GM21423 (cell line): ENCODE results near the gene YY1.
A peak's percentile ranks its signal among the peaks of the same experiment; 100 is the strongest.
"Not testable (repeated sequence)": the region's sequence is repeated elsewhere in the genome, so short reads cannot be mapped to it uniquely, and the experiment has no call there.

ENCODE experiments used
- ATAC-seq: cut with Tn5 transposase; IDR thresholded peaks from one replicate; pipeline ENCODE4 v1.9.1; 2021; ENCODE audit warnings: mild to moderate bottlenecking, moderate library complexity; ENCODE audit not compliant: unreplicated experiment

The YY1 gene

DNA sequence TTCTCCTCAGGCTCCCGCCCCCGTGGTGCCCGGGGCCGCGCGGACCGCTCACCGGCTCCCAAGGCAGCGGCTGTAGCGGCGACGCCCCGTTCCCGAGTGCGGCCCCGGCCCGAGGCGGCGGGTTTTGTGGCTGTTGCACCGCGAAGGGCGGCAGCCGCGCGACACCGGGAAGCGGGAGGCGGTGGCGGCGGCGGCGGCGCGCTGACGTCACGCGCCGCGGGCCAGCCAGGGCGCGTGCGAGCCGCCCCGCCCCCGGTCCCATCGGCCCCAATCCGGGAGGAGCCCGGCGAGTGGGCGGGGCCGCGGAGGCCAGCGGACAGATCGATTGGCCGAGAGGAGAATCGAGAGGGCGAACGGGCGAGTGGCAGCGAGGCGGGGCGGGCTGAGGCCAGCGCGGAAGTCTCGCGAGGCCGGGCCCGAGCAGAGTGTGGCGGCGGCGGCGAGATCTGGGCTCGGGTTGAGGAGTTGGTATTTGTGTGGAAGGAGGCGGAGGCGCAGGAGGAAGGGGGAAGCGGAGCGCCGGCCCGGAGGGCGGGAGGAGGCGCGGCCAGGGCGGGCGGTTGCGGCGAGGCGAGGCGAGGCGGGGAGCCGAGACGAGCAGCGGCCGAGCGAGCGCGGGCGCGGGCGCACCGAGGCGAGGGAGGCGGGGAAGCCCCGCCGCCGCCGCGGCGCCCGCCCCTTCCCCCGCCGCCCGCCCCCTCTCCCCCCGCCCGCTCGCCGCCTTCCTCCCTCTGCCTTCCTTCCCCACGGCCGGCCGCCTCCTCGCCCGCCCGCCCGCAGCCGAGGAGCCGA lies at the start of gene YY1:
YY1 (plus strand) TSS at position 726 of the 792 bp plus-strand sequence. CDS start 101 bp downstream, outside the sequence.
- peak; percentile 79 for ATAC-seq

- ATAC-seq, result no peak
Measured at GRCh38 chr14:100190126-100190525, 48.8 kb upstream of the YY1 start.

- no peak for ATAC-seq
Measured at GRCh38 chr14:100191584-100192249, 47.2 kb upstream of the YY1 start.

DNA sequence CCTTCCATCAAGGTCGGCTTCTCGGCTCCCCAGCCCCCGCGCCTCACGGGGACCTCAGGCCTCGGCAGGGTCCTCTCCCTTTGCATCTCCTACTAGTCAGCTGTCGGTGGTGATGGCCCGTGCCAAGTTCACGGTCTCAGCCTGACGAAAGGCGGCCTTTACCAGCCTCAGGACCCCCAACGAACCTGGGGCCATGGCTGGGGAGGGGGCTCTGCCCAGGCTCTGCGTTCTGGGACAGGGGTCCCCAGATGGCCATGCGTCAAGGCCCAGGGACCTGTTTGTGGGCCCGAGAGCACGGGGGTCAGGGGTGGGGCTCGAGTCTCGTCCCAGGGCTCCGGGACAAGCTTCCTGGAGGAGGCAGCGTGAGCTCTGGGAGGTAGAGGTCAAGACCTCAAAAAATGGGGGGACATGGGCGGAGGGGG lies 46.7 kb upstream of the YY1 start:
- ATAC-seq, result no peak

DNA sequence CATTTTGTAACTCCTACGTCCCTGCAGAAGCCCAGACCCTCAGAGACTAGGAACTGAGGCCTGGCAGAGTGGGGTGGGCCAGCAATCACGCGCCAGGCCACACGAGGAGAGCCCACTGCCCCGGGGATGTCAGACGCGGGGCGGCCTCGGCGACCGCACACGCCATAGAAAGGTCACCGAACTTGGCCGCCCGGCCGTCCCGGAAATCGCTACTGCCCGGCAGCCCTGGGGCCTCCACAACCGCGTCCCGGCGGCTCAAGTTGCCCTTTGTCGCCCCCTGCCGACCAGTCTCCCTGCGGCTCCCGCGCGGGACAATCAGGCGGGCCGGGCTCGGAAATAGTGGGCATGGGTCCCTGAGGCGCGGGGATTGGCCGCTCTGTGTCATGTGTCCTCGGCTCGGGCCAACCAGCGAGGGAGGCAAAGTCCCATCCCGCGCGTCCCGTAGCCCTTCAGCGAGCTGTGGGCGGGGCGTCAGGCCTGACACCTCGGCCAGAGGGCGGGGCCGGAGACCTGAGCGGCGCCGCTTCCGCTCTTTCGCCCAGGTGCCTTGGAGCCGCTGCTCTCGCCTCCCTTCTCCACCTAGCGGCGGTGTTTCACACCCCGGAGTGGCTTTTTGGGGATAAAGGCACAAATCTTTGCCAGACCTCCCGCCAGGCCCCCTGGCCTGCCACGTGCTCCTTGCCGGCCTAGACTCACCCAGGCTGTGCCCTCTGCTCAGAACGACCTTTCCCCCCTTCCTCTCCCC lies 46.1 kb upstream of the YY1 start:
- ATAC-seq, result peak; percentile 99

- no peak for ATAC-seq
Measured at GRCh38 chr14:100193417-100194357, 45.3 kb upstream of the YY1 start.

- no peak for ATAC-seq
Measured at GRCh38 chr14:100199240-100199860, 39.6 kb upstream of the YY1 start.

GRCh38 chr14:100200311-100200710 lies 38.6 kb upstream of the YY1 start:
- ATAC-seq, result no peak

DNA sequence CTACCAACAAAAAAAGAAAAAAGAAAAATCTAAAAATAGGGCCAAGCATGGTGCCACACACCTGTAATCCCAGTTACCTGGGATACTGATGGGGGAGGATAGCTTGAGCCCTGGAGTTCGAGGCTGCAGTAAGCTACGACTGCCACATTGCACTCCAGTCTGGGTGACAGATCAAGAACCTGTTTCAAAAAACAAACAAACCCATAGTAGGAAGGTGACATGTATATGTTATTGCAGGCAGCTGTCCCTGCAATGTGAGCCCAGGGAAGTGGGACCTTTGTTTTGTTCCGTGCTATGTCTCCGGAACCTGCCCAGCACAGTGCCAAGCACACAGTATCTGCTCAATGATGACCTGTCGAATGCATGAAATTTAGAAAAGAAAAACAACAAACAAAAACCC lies 37.2 kb upstream of the YY1 start:
- no peak for ATAC-seq

GRCh38 chr14:100202712-100203111 lies 36.2 kb upstream of the YY1 start:
- no peak for ATAC-seq

DNA sequence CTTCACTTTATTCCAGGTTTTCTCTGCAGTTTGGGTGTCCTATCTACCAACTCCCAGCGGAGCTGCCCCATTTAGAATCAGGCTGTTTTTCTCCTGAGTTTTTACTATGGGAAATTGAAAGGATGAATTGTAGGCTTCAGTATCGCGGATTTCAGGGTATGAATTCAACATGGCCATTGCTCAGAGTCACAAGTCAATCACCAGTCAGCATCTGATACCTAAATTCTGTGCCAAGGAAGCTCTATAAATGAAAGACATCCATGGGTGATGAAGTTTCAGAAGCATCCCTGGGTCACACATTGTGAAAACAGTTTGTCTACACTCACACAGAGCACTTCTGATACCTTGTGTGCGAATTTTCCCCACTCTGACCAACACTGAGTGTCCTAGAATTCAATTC lies 35.8 kb upstream of the YY1 start:
- ATAC-seq, result no peak

GRCh38 chr14:100203962-100204834 lies 34.7 kb upstream of the YY1 start:
- ATAC-seq, result no peak

DNA sequence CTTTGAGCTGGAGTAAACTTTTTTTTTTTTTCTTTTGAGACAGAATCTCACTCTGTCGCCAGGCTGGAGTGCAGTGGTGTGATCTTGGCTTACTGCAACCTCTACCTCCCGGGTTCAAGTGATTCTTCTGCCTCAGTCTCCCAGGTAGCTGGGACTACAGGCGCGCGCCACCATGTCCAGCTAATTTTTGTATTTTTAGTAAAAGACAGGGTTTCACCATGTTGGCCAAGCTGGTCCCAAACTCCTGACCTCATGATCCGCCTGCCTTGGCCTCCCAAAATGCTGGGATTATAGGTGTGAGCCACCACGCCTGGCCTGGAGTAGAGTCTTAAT lies 34.1 kb upstream of the YY1 start:
- ATAC-seq, result not testable (repeated sequence)

DNA sequence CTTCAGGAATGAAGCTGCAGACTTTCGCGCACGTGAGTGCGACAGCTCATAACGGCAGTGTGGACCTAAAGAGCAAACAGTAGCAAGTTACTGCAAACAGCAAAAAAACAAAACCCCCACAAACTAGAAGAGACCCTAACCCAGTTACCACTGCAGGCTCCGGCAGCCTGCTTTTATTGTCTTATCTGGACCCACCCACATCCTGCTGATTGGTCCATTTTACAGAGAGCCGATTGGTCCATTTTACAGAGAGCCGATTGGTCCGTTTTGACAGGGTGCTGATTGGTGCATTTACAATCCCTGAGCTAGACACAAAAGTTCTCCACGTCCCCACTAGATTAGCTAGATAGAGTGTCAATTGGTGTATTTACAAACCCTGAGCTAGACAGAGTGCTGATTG lies 31.4 kb upstream of the YY1 start:
- not testable (repeated sequence) for ATAC-seq

DNA sequence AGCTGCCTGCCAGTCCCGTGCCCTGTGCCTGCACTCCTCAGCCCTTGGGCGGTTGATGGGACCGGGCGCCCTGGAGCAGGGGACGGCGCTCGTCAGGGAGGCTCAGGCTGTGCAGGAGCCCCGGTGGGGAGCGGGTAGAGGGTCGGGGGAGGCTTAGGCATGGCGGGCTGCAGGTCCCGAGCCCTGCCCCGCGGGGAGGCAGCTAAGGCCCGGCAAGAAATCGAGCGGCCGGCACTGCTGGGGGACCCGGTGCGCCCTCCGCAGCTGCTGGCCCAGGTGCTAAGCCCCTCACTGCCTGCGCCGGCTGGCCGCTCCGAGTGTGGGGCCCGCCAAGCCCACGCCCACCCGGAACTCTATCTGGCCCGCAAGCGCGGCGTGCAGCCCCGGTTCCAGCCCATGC lies 30.8 kb upstream of the YY1 start:
- not testable (repeated sequence) for ATAC-seq

- ATAC-seq, result no peak
Measured at GRCh38 chr14:100211366-100211765, 27.6 kb upstream of the YY1 start.

GRCh38 chr14:100211893-100212292 lies 27.1 kb upstream of the YY1 start:
- no peak for ATAC-seq

GRCh38 chr14:100212476-100213333 lies 26.2 kb upstream of the YY1 start:
- no peak for ATAC-seq
